Osteoblast (primary cell): ENCODE measurements around the gene HSFX3. TPM values are rescaled to one million over a fixed set of nuclear protein-coding genes. Genes with fewer than 3 reads are reported as not detected.
"Not testable (repeated sequence)": the region's sequence is repeated elsewhere in the genome, so short reads cannot be mapped to it uniquely, and the experiment has no call there.

Experiments used
- DNase-seq: peaks from one replicate; pipeline ENCODE4 v3.0.0; 2011; ENCODE audit warnings: low spot score, mixed read lengths; ENCODE audit not compliant: insufficient read length; ENCODE audit errors: missing footprints
- H2AFZ ChIP-seq: 2 replicates; pipeline ENCODE4 v1.6.0; 2011; ENCODE audit warnings: mild to moderate bottlenecking, low read length
- H3K27ac ChIP-seq: 2 replicates; pipeline ENCODE4 v1.5.1; 2011; ENCODE audit warnings: mild to moderate bottlenecking, low read depth, low read length, moderate library complexity
- H3K27me3 ChIP-seq: 2 replicates; pipeline ENCODE4 v1.6.0; 2012; ENCODE audit warnings: mild to moderate bottlenecking, control low read depth, inconsistent platforms, low read length, moderate library complexity; ENCODE audit not compliant: insufficient read depth
- H3K36me3 ChIP-seq: 2 replicates; pipeline ENCODE4 v1.5.1; 2011; ENCODE audit warnings: mild to moderate bottlenecking, low read length, control low read depth, moderate library complexity; ENCODE audit not compliant: insufficient read depth
- H3K4me1 ChIP-seq: 2 replicates; pipeline ENCODE4 v1.5.1; 2011; ENCODE audit warnings: mild to moderate bottlenecking, low read length, control low read depth, moderate library complexity; ENCODE audit not compliant: insufficient read depth
- H3K4me2 ChIP-seq: 2 replicates; pipeline ENCODE4 v1.6.0; 2011; ENCODE audit warnings: mild to moderate bottlenecking, low read length; ENCODE audit not compliant: insufficient read depth
- H3K4me3 ChIP-seq: fragments of 200-600 bp; sonication (generic); 3 replicates; pipeline ENCODE4 v1.5.1; 2012; ENCODE audit warnings: mild to moderate bottlenecking, low read length, inconsistent platforms; ENCODE audit not compliant: insufficient read depth
- H3K79me2 ChIP-seq: 2 replicates; pipeline ENCODE4 v1.6.0; 2012; ENCODE audit warnings: mild to moderate bottlenecking, low read length, control low read depth, inconsistent platforms; ENCODE audit not compliant: insufficient read depth
- H3K9me3 ChIP-seq: 2 replicates; pipeline ENCODE4 v1.5.1; 2011; ENCODE audit warnings: low read depth, low read length, control low read depth
- H4K20me1 ChIP-seq: 2 replicates; pipeline ENCODE4 v1.6.0; 2012; ENCODE audit warnings: mild to moderate bottlenecking, low read length, control low read depth; ENCODE audit not compliant: insufficient read depth
- CTCF ChIP-seq: IDR thresholded peaks from 2 replicates; pipeline ENCODE4 v1.5.1; 2011; ENCODE audit warnings: mild to moderate bottlenecking, low read depth, low read length, moderate library complexity; ENCODE audit errors: extremely low read depth
- total RNA-seq: library from RNA; depleted of rRNA; stranded (reverse); fragments of >200 nt; gene quantifications from 2 replicates; pipeline ENCODE4 v1.2.3, GENCODE V29; 2012

HSFX3 gene
- total RNA-seq, 1 donor: not detected

GRCh38 chrX:149522916-149523315 lies 26.8 kb downstream of the HSFX3 start:
- H3K36me3 ChIP-seq: no peaks in the 10 kb centered on the region
- DNase-seq: no peak
- H3K9me3 ChIP-seq: no peaks in the 10 kb centered on the region
- H3K27me3 ChIP-seq: no peaks in the 10 kb centered on the region
- TF ChIP-seq CTCF: no peak
- H3K27ac ChIP-seq: no peak overlapping the region
- no peak overlapping the region for H2AFZ ChIP-seq
- H3K4me1 ChIP-seq: no peaks in the 10 kb centered on the region
- H4K20me1 ChIP-seq: no peaks in the 10 kb centered on the region
- H3K79me2 ChIP-seq: no peaks in the 10 kb centered on the region
- no peak overlapping the region for H3K4me3 ChIP-seq
- H3K4me2 ChIP-seq: no peak overlapping the region

- no peaks in the 10 kb centered on the region for H3K27me3 ChIP-seq
- no peak overlapping the region for H3K4me3 ChIP-seq
- DNase-seq: no peak
- no peaks in the 10 kb centered on the region for H3K79me2 ChIP-seq
- no peaks in the 10 kb centered on the region for H4K20me1 ChIP-seq
- no peak overlapping the region for H3K27ac ChIP-seq
- H3K4me2 ChIP-seq: no peak overlapping the region
- H2AFZ ChIP-seq: no peak overlapping the region
- no peak for TF ChIP-seq CTCF
- no peaks in the 10 kb centered on the region for H3K36me3 ChIP-seq
- no peaks in the 10 kb centered on the region for H3K4me1 ChIP-seq
- H3K9me3 ChIP-seq: no peaks in the 10 kb centered on the region
These were observed 28.3 kb downstream of the HSFX3 start for GRCh38 chrX:149521438-149521837.

- not testable (repeated sequence) for DNase-seq, H3K4me1 ChIP-seq, H3K27me3 ChIP-seq, H3K4me2 ChIP-seq, H3K36me3 ChIP-seq, H4K20me1 ChIP-seq, H3K79me2 ChIP-seq, H3K27ac ChIP-seq, H2AFZ ChIP-seq, H3K9me3 ChIP-seq, H3K4me3 ChIP-seq
These were observed 29.0 kb downstream of the HSFX3 start for GRCh38 chrX:149520636-149521277.

- Histone ChIP-seq H3K27ac (no peak overlapping the region), H3K27me3 (no peaks in the 10 kb centered on the region), H3K79me2 (no peaks in the 10 kb centered on the region), H2AFZ (no peak overlapping the region), H3K4me1 (peaks cover 3% of the 10 kb centered on the region), H3K4me3 (no peak overlapping the region), H3K36me3 (no peaks in the 10 kb centered on the region), H3K9me3 (no peaks in the 10 kb centered on the region), H4K20me1 (no peaks in the 10 kb centered on the region), H3K4me2 (no peak overlapping the region)
- no peak for DNase-seq
- TF ChIP-seq CTCF: no peak
These were observed 31.5 kb downstream of the HSFX3 start for GRCh38 chrX:149518236-149518635.
